Globus pallidus (tissue), 1 donor: ENCODE measurements around the gene KIFBP.
A peak's percentile ranks its signal among the peaks of the same experiment; 100 is the strongest.

ENCODE experiments used
- DNase-seq: peaks from one replicate; pipeline ENCODE4 v3.0.0-alpha.2; 2015; ENCODE audit warnings: low spot score

The KIFBP gene

GRCh38 chr10:69051710-69052487 is 63.3 kb downstream of the KIFBP start:
- DNase-seq: no peak

GRCh38 chr10:69052736-69053135 is 64.1 kb downstream of the KIFBP start:
- DNase-seq: no peak

- DNase-seq: no peak
These were observed 66.6 kb downstream of the KIFBP start for GRCh38 chr10:69055241-69055640.

- no peak for DNase-seq
These were observed 67.5 kb downstream of the KIFBP start for GRCh38 chr10:69056129-69056528.

DNA sequence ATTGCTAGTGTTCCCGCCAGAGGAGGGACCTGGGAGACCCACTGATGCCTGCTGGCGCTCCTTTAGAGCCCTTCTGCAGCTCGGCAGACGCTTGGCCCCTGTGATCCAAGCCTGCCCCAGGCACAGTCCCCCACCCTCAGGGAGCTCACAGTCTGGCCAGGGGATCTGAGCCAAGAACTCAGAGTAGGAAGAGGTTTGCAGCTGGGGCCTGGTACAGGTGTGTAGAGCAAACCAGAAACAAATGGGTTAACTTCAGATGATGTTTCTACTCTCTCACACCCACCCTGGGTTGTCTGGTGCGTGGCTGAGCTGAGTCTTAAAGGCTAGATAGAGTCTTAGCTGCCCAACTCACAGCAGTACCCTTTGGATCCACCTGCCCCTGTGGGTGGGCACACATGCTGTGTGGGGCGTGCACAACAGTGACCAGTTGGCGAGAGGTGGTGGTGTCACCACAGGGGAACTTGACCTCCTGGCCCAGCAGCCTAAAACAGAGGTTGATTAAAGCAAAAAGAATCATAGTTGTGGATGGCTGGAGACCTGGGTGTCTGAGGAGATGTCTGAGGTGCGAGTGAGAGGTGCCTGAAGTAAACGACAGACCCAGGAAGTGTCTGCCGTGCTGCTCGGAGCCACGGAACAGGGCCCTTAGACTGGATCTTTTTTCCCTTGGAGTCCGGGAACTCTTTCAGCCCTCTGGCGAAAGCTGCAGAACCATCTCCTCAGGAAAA is 68.1 kb downstream of the KIFBP start:
- DNase-seq: no peak

GRCh38 chr10:69057261-69057950 is 68.8 kb downstream of the KIFBP start:
- no peak for DNase-seq

GRCh38 chr10:69057951-69058297 is 69.3 kb downstream of the KIFBP start:
- no peak for DNase-seq

- no peak for DNase-seq
These were observed 71.7 kb downstream of the KIFBP start for GRCh38 chr10:69060127-69060798.

DNA sequence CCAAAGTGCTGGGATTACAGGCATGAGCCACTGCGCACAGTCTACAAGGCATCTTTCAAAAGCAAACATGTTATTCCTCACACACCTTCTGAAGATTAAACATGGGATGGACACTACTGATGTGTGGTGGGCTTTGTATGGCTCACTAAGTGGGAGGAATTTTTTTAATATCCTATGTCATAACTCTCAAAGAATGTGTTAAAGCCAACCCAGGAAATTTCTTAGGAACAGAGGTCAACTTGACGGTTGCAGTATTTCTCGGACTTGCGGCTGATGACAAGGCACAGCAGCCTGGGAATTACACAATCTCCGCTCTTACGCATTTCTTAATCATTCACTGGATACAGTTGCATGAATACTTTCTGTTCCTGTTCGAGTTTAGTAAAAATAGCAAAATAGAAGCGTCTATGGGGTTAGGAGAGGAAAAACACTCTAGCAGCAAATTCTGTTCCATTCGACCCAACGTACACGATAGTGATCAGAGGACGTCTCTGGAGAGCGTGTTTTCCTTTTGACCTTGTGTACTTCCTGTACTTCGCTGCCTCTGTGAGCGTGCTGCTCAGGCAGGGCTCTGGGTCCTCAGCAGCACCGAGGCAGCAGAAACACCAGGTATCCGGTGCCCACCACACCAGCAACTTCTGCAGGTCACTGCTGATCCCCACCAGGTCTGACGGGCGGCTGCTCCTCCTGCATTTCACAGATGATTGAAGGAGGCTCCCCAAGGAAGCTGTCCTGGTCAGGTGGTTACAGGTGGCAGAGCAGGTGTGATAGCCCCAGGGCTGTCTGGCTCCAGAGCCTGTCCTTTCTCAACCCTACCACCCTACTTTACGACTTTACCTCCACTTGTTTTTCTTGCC is 72.9 kb downstream of the KIFBP start:
- DNase-seq: peak; percentile 68

DNA sequence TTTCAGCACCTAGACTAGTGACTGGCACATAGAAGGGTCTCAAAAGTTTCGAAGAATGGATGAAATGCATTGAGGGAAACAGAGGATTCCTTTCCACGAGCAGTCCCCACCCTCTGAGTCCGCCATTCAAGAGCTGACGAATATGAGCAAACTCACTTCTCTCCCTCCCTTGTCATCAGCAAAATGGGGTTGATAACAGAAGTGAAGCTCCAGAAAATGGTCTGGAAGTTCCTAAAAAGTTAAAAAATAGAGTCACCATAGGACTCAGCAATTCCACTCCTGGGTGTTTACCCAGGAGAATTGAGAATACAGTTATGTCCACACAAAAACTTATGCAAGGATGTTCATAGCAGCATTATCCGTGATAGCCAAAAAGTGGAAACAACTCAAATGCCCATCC is 74.3 kb downstream of the KIFBP start:
- DNase-seq: no peak

DNA sequence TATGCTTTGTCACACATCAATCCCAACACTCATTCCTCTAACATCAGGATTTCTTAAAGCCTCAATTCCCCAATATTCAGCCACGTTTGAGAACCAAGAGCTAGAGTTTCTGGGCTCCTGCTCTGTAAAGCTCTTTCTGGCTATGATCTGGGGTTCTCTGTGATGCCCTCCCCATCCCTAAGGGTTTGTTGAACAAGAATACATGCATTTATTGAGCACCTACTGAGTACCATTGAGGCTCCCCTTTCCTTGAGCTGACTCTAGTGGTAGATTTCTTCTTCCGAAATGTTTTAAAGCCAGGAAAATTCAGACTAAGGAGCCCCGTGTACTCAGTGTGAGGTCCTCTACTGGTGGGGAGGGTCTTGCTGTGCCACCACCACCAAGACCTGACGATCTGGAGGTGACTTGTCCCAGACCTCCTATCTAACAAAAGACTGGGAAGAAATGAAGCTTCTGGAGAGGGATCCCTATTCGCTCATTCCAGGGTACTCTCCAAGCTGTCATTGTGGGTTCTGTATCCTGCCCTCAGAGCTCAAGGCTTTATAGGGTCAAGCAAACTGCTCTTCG is 76.2 kb downstream of the KIFBP start:
- no peak for DNase-seq

- no peak for DNase-seq
These were observed 77.1 kb downstream of the KIFBP start for GRCh38 chr10:69065406-69066361.
